HuH-7 (cell line): Measurements from ENCODE around the gene SH2B3.
"Not testable (repeated sequence)": the region's sequence is repeated elsewhere in the genome, so short reads cannot be mapped to it uniquely, and the experiment has no call there.

ENCODE experiments used
- DNase-seq: peaks from one replicate; pipeline ENCODE4 v3.0.0; 2011; ENCODE audit warnings: low spot score

SH2B3 gene

GRCh38 chr12:111462210-111462769 is 56.6 kb downstream of the SH2B3 start:
- no peak for DNase-seq

GRCh38 chr12:111467092-111467856 is 61.6 kb downstream of the SH2B3 start:
- DNase-seq: no peak

GRCh38 chr12:111467857-111468241 is 62.1 kb downstream of the SH2B3 start:
- no peak for DNase-seq

GRCh38 chr12:111469401-111469800 is 63.7 kb downstream of the SH2B3 start:
- DNase-seq: no peak

- DNase-seq: no peak
These were observed 65.5 kb downstream of the SH2B3 start for GRCh38 chr12:111471236-111471635.

- no peak for DNase-seq
These were observed 76.7 kb downstream of the SH2B3 start for GRCh38 chr12:111482462-111482861.

GRCh38 chr12:111488271-111488670 is 82.5 kb downstream of the SH2B3 start:
- DNase-seq: no peak

GRCh38 chr12:111488798-111489197 is 83.1 kb downstream of the SH2B3 start:
- DNase-seq: no peak

- not testable (repeated sequence) for DNase-seq
These were observed 87.3 kb downstream of the SH2B3 start for GRCh38 chr12:111492979-111493378.

GRCh38 chr12:111494676-111495075 is 89.0 kb downstream of the SH2B3 start:
- no peak for DNase-seq
